OCI-LY7 (cell line): ENCODE data around the gene C2CD5. TPM values are rescaled to one million over a fixed set of nuclear protein-coding genes. Genes with fewer than 3 reads are reported as not detected.

Experiments
- BruUV-seq: library from RNA; stranded (reverse); fragments of 400-500 nt; replicated peaks from 2 replicates; lab custom pipeline; 2021; lab: Mats Ljungman, UMichigan
- CTCF ChIA-PET: fragments of 300-600 bp; sonication (Branson Sonifier 250); formaldehyde crosslinking; loops from one replicate; lab custom pipeline; 2022; ENCODE audit warnings: antibody characterized with exemption; ENCODE audit not compliant: unreplicated experiment; lab: Charles Lee
- POLR2A ChIA-PET: fragments of 300-600 bp; sonication (Branson Sonifier 250); formaldehyde crosslinking; loops from one replicate; lab custom pipeline; 2022; ENCODE audit warnings: antibody characterized with exemption; lab: Charles Lee
- DNase-seq: peaks from one replicate; pipeline ENCODE4 v3.0.0-alpha.2; 2015; ENCODE audit warnings: low spot score
- H2AFZ ChIP-seq: fragments of 200-600 bp; sonication (generic), shearing (Covaris generic); 2 replicates; pipeline ENCODE4 v1.6.1; 2014; ENCODE audit warnings: mild to moderate bottlenecking, antibody characterized with exemption, low read length, moderate library complexity
- H3K27ac ChIP-seq: fragments of 200-600 bp; sonication (generic); 2 replicates; pipeline ENCODE4 v1.5.1; 2014; ENCODE audit warnings: mixed run types, low read depth, mild to moderate bottlenecking, moderate library complexity, low read length, inconsistent platforms; ENCODE audit not compliant: poor library complexity, severe bottlenecking
- H3K36me3 ChIP-seq: fragments of 200-600 bp; sonication (generic); 2 replicates; pipeline ENCODE4 v1.6.1; 2014; ENCODE audit warnings: mild to moderate bottlenecking, antibody characterized with exemption, low read length, moderate library complexity, mixed read lengths; ENCODE audit not compliant: insufficient read depth
- H3K4me1 ChIP-seq: fragments of 200-600 bp; sonication (generic); 2 replicates; pipeline ENCODE4 v1.5.1; 2014; ENCODE audit warnings: mild to moderate bottlenecking, low read length; ENCODE audit not compliant: insufficient read depth, poor library complexity, severe bottlenecking
- H3K4me2 ChIP-seq: fragments of 200-600 bp; sonication (generic); 2 replicates; pipeline ENCODE4 v1.6.1; 2014; ENCODE audit warnings: mild to moderate bottlenecking, low read length
- H3K4me3 ChIP-seq: fragments of 200-600 bp; sonication (generic); 2 replicates; pipeline ENCODE4 v1.5.1; 2014; ENCODE audit warnings: mild to moderate bottlenecking, low read depth, low read length; ENCODE audit not compliant: poor library complexity, severe bottlenecking
- H3K79me2 ChIP-seq: fragments of 200-600 bp; sonication (generic); 2 replicates; pipeline ENCODE4 v1.6.1; 2016; ENCODE audit warnings: low read depth, mild to moderate bottlenecking, low read length, moderate library complexity, mixed read lengths; ENCODE audit not compliant: insufficient read depth
- H3K9me2 ChIP-seq: fragments of 200-600 bp; sonication (generic); 2 replicates; pipeline ENCODE4 v1.6.1; 2016; ENCODE audit warnings: mild to moderate bottlenecking, low read length, mixed read lengths; ENCODE audit not compliant: insufficient read depth
- H3K9me3 ChIP-seq: fragments of 200-600 bp; sonication (generic); 2 replicates; pipeline ENCODE4 v1.6.1; 2014; ENCODE audit warnings: mild to moderate bottlenecking, mixed run types, low read length, mixed read lengths
- H4K20me1 ChIP-seq: fragments of 200-600 bp; sonication (generic); 2 replicates; pipeline ENCODE4 v1.6.1; 2014; ENCODE audit warnings: mild to moderate bottlenecking, antibody characterized with exemption, low read length, moderate library complexity, mixed read lengths; ENCODE audit not compliant: insufficient read depth
- CTCF ChIP-seq: fragments of 200-600 bp; sonication (generic); conservative IDR thresholded peaks from 2 replicates; pipeline ENCODE4 v1.5.1; 2014; ENCODE audit warnings: mild to moderate bottlenecking, antibody characterized with exemption, low read length, moderate library complexity, mixed read lengths
- EZH2phosphoT487 ChIP-seq: fragments of 200-600 bp; sonication (generic); IDR thresholded peaks from 2 replicates; pipeline ENCODE4 v1.6.1; 2018; ENCODE audit warnings: low read depth, borderline replicate concordance, mild to moderate bottlenecking, mixed run types, antibody characterized with exemption, low read length, moderate library complexity, mixed read lengths
- intact Hi-C: fragments of 100-400 bp; cut with micrococcal nuclease; formaldehyde crosslinking; loops from one replicate; pipeline ENCODE4 v1.10.0; 2022; ENCODE audit not compliant: unreplicated experiment
- total RNA-seq, 2 experiments: library from RNA; depleted of rRNA in 1 of 2; stranded (reverse); fragments of >200 nt in 1 of 2; shearing (Covaris generic) in 1 of 2; gene quantifications; 2 replicates each; pipeline ENCODE4 v1.2.3, GENCODE V29; 2014 to 2022

C2CD5 gene
- total RNA-seq, 2 experiments from 2014 or later: 28.4 to 50.2 TPM

- H3K4me1 ChIP-seq: no peaks in the 10 kb centered on the region
- no peak overlapping the region for H3K4me2 ChIP-seq
- no peak for TF ChIP-seq EZH2phosphoT487
- no peak for TF ChIP-seq CTCF
- DNase-seq: no peak
- POLR2A ChIA-PET: interaction anchor here (0.7 kb wide), 1 partner anchor 25 kb away, joined by 3 read pairs; no protein-coding TSS in a partner anchor
- H3K79me2 ChIP-seq: no peaks in the 10 kb centered on the region
- CTCF ChIA-PET: no interaction called here
- H3K9me2 ChIP-seq: no peaks in the 10 kb centered on the region
- no peak overlapping the region for H3K4me3 ChIP-seq
- no peak overlapping the region for H3K27ac ChIP-seq
- no TSS peak for BruUV-seq
- no peak overlapping the region for H2AFZ ChIP-seq
- H4K20me1 ChIP-seq: no peaks in the 10 kb centered on the region
- no peaks in the 10 kb centered on the region for H3K36me3 ChIP-seq
- intact Hi-C loops: no loop called here
- no peaks in the 10 kb centered on the region for H3K9me3 ChIP-seq
Measured at GRCh38 chr12:22588817-22589216, 44.5 kb upstream of the C2CD5 start.

GRCh38 chr12:22578328-22578727 lies 34.0 kb upstream of the C2CD5 start:
- TF ChIP-seq EZH2phosphoT487 (no peak), CTCF (no peak)
- Histone ChIP-seq H4K20me1 (no peaks in the 10 kb centered on the region), H3K4me3 (no peak overlapping the region), H3K9me3 (no peaks in the 10 kb centered on the region), H2AFZ (no peak overlapping the region), H3K4me1 (no peaks in the 10 kb centered on the region), H3K9me2 (no peaks in the 10 kb centered on the region), H3K36me3 (no peaks in the 10 kb centered on the region), H3K27ac (no peak overlapping the region), H3K4me2 (no peak overlapping the region), H3K79me2 (no peaks in the 10 kb centered on the region)
- no TSS peak for BruUV-seq
- POLR2A ChIA-PET: no interaction called here
- no peak for DNase-seq
- intact Hi-C loops: no loop called here
- CTCF ChIA-PET: no interaction called here

GRCh38 chr12:22577667-22578066 lies 33.3 kb upstream of the C2CD5 start:
- H4K20me1 ChIP-seq: no peaks in the 10 kb centered on the region
- no peak overlapping the region for H3K27ac ChIP-seq
- no peaks in the 10 kb centered on the region for H3K79me2 ChIP-seq
- no peak overlapping the region for H2AFZ ChIP-seq
- CTCF ChIA-PET: no interaction called here
- no TSS peak for BruUV-seq
- H3K4me3 ChIP-seq: no peak overlapping the region
- DNase-seq: no peak
- no peaks in the 10 kb centered on the region for H3K36me3 ChIP-seq
- no peak for TF ChIP-seq CTCF
- POLR2A ChIA-PET: interaction anchor here (0.7 kb wide), 1 partner anchor 14 kb away, joined by 4 read pairs; no protein-coding TSS in a partner anchor
- no peaks in the 10 kb centered on the region for H3K4me1 ChIP-seq
- no peaks in the 10 kb centered on the region for H3K9me3 ChIP-seq
- intact Hi-C loops: no loop called here
- no peaks in the 10 kb centered on the region for H3K9me2 ChIP-seq
- no peak overlapping the region for H3K4me2 ChIP-seq
